B cell (primary cell): ENCODE measurements around the gene HDDC3. TPM values are rescaled to one million over a fixed set of nuclear protein-coding genes. Genes with fewer than 3 reads are reported as not detected.
A peak's percentile ranks its signal among the peaks of the same experiment; 100 is the strongest.
"Not testable (repeated sequence)": the region's sequence is repeated elsewhere in the genome, so short reads cannot be mapped to it uniquely, and the experiment has no call there.

ENCODE experiments used
- ATAC-seq: fragments of 200-7000 bp; cut with Tn5 transposase; one replicate; pipeline ENCODE4 v1.10.0; 2021; ENCODE audit warnings: low read depth, mild to moderate bottlenecking, moderate number of reproducible peaks, moderate library complexity
- CTCF ChIA-PET: fragments of 350-600 bp; sonication (Branson Sonifier 250); formaldehyde crosslinking; loops from one replicate; lab custom pipeline; 2021; ENCODE audit warnings: antibody characterized with exemption, inconsistent platforms; lab: Charles Lee
- POLR2A ChIA-PET: fragments of 350-600 bp; sonication (Branson Sonifier 250); formaldehyde crosslinking; loops from one replicate; lab custom pipeline; 2021; ENCODE audit warnings: antibody characterized with exemption; lab: Charles Lee
- DNase-seq: peaks from one replicate; pipeline ENCODE4 v3.0.0; 2013
- H2AFZ ChIP-seq: 2 replicates; pipeline ENCODE4 v1.6.1; 2012; ENCODE audit warnings: mild to moderate bottlenecking, low read depth, low read length; ENCODE audit not compliant: insufficient read depth, poor library complexity, severe bottlenecking
- H3K27ac ChIP-seq, 2 donors: 1 replicate in 1 of 2; 2 replicates in 1 of 2; pipeline ENCODE4 v1.5.1; 2012 to 2013; ENCODE audit warnings: low read length in 2 of 2, mild to moderate bottlenecking in 2 of 2, moderate library complexity in 1 of 2
- H3K27me3 ChIP-seq, 4 experiments: fragments of 200-600 bp in 1 of 4; sonication (generic) in 1 of 4; replicated peaks in 1 of 4; 1 replicate in 2 of 4; 2 replicates in 2 of 4; pipeline versions ENCODE4 v1.6.1 to v1.7.0; 2013 to 2016; ENCODE audit warnings: low read length in 3 of 4, mild to moderate bottlenecking in 2 of 4, mixed read lengths in 1 of 4, moderate library complexity in 1 of 4; ENCODE audit not compliant: insufficient read depth in 4 of 4, control insufficient read depth in 3 of 4; ENCODE audit errors: control extremely low read depth in 1 of 4
- H3K36me3 ChIP-seq, 2 experiments: replicated peaks in 1 of 2; 1 replicate in 1 of 2; 2 replicates in 1 of 2; pipeline versions ENCODE4 v1.6.1 to v1.7.1; 2013; ENCODE audit warnings: low read length in 1 of 2; ENCODE audit not compliant: insufficient read depth in 2 of 2, control insufficient read depth in 1 of 2; ENCODE audit errors: control extremely low read depth in 1 of 2, extremely low read depth in 1 of 2
- H3K4me1 ChIP-seq, 2 donors: fragments of 200-600 bp in 1 of 2; sonication (generic) in 1 of 2; 1 replicate in 1 of 2; 2 replicates in 1 of 2; pipeline versions ENCODE4 v1.5.1 to v1.6.1; 2013 to 2017; ENCODE audit warnings: low read length in 2 of 2; ENCODE audit not compliant: control insufficient read depth in 2 of 2, insufficient read depth in 2 of 2
- H3K4me2 ChIP-seq: replicated peaks from 2 replicates; pipeline ENCODE3; 2012; ENCODE audit warnings: mild to moderate bottlenecking, low read depth, low read length; ENCODE audit not compliant: poor library complexity, severe bottlenecking
- H3K4me3 ChIP-seq, 5 experiments: fragments of 200-600 bp in 1 of 5; sonication (generic) in 1 of 5; 1 replicate in 3 of 5; 2 replicates in 2 of 5; pipeline versions ENCODE4 v1.5.1 to v1.7.0; 2011 to 2016; ENCODE audit warnings: low read length in 4 of 5, mild to moderate bottlenecking in 4 of 5, low read depth in 2 of 5, control low read depth in 1 of 5, moderate library complexity in 1 of 5; ENCODE audit not compliant: insufficient read depth in 1 of 5; ENCODE audit errors: control extremely low read depth in 1 of 5, extremely low read depth in 1 of 5
- H3K79me2 ChIP-seq: fragments of 200-600 bp; sonication (generic); one replicate; pipeline ENCODE4 v1.6.0; 2016; ENCODE audit warnings: low read length; ENCODE audit not compliant: control insufficient read depth, insufficient read depth
- H3K9ac ChIP-seq: fragments of 200-600 bp; sonication (generic); 2 replicates; pipeline ENCODE4 v1.6.1; 2017; ENCODE audit warnings: mild to moderate bottlenecking, low read length, moderate library complexity
- H3K9me3 ChIP-seq, 3 donors: one replicate each; pipeline versions ENCODE4 v1.6.1 to v1.7.1; 2013; ENCODE audit warnings: low read length in 2 of 3; ENCODE audit not compliant: control insufficient read depth in 2 of 3, insufficient read depth in 1 of 3; ENCODE audit errors: control extremely low read depth in 1 of 3
- H4K20me1 ChIP-seq: 2 replicates; pipeline ENCODE4 v1.6.0; 2012; ENCODE audit warnings: mild to moderate bottlenecking, low read length; ENCODE audit not compliant: insufficient read depth, control insufficient read depth, poor library complexity, severe bottlenecking
- H3K27ac Mint-ChIP-seq: one replicate; pipeline ENCODE4 v1.8.0; 2021; ENCODE audit warnings: mixed read lengths
- H3K27me3 Mint-ChIP-seq: one replicate; pipeline ENCODE4 v1.8.0; 2021; ENCODE audit warnings: mixed read lengths
- H3K4me1 Mint-ChIP-seq: one replicate; pipeline ENCODE4 v1.8.0; 2021; ENCODE audit warnings: mixed read lengths
- H3K4me3 Mint-ChIP-seq: one replicate; pipeline ENCODE4 v1.8.0; 2021; ENCODE audit warnings: mixed read lengths
- H3K9me3 Mint-ChIP-seq: one replicate; pipeline ENCODE4 v1.8.0; 2022; ENCODE audit warnings: mixed read lengths; ENCODE audit not compliant: insufficient read depth
- EZH2 ChIP-seq: IDR thresholded peaks from 2 replicates; pipeline ENCODE4 v1.6.1; 2012; ENCODE audit warnings: borderline replicate concordance, low read depth, mild to moderate bottlenecking, moderate library complexity, low read length; ENCODE audit not compliant: insufficient read depth, poor library complexity, severe bottlenecking
- WGBS: methylation state at CpG from one replicate; pipeline ENCODE4 v1.1.5; 2013; ENCODE audit warnings: missing lambda C conversion rate; ENCODE audit not compliant: insufficient coverage; 5-methylcytosine and 5-hydroxymethylcytosine counted together
- intact Hi-C: fragments of 100-400 bp; cut with micrococcal nuclease; formaldehyde crosslinking; loops from one replicate; pipeline ENCODE4 v1.10.0; 2022
- polyA plus RNA-seq: library from polyadenylated mRNA; depleted of rRNA; stranded (reverse); fragments of >200 nt; gene quantifications from 2 replicates; pipeline ENCODE4 v1.2.3, GENCODE V29; 2012
- total RNA-seq, 2 donors: library from RNA; stranded (reverse); fragments of 120-200 nt in 1 of 2; gene quantifications; 1 replicate in 1 of 2; 2 replicates in 1 of 2; pipeline versions ENCODE4 v1.2.3 to v1.2.4, GENCODE V29; 2013 to 2022
- TF ChIP-seq, protein P1 (sequence below): fragments of 200-600 bp; IDR thresholded peaks from one replicate; pipeline ENCODE4 v1.8.0; 2022; ENCODE audit warnings: antibody characterized with exemption, mild to moderate bottlenecking

The HDDC3 gene
- total and polyA plus RNA-seq, 2 donors (not counting 1 experiment from before 2014, with no cell fraction given) = 23.9 to 26.8 TPM

DNA sequence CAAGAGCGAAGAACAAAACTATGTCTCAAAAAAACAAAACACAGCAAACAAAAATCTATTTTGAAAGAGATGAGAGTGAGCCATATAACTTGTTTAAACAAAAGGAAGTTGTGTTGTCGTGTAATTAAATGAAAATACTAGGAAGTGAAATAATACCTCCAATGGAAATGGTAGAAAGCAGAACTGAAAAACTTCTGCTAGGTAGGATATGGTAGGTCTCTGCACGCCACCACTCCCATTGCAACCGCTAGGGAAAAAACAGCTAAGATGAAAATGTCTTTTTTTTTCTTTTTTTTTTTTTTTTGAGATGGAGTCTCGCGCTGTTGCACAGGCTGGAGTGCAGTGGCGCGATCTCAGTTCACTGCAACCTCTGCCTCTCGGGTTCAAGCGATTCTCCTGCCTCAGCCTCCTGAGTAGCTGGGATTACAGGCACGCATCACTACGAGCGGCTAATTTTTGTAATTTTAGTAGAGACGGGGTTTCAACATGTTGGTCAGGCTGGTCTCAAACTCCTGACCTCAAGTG, 35.2 kb downstream of the HDDC3 start:
- Mint-ChIP-seq H3K4me1 (peaks cover 33% of the 10 kb centered on the region), H3K4me3 (peak overlapping the region; percentile 59), H3K27ac (peak overlapping the region; percentile 89)
- Histone ChIP-seq H3K4me1 (peaks cover 23 to 29% of the 10 kb centered on the region in 2 donors), H3K4me3 (peak overlapping the region in 1 of 5 experiments; percentile 33), H3K27ac (peak overlapping the region; percentile 40 to 41), H3K4me2 (peak overlapping the region; percentile 54), H3K36me3 (peaks cover 0 to 26% of the 10 kb centered on the region in 2 experiments)
- 70% methylated on average over 8 of the region's 14 CpGs for WGBS
- POLR2A ChIA-PET = interaction anchor here (0.6 to 1.8 kb wide), 4 partner anchors 33 to 347 kb away, joined by 4 to 8 read pairs (median 6); partner anchors contain the start of gene HDDC3
- DNase-seq (peak; percentile 76), ATAC-seq (peak; percentile 87)
- H3K27me3 Mint-ChIP-seq, H3K79me2 ChIP-seq, H2AFZ ChIP-seq, intact Hi-C loops, H3K9me3 ChIP-seq, H3K9ac ChIP-seq, H3K9me3 Mint-ChIP-seq, H3K27me3 ChIP-seq, H4K20me1 ChIP-seq: not testable (repeated sequence)
- CTCF ChIA-PET = interaction anchor here (1.2 to 14.4 kb wide), 4 partner anchors 11 to 249 kb away, joined by 3 to 260 read pairs (median 27); partner anchors contain the start of genes HDDC3 and UNC45A
- TF ChIP-seq, protein P1, sequence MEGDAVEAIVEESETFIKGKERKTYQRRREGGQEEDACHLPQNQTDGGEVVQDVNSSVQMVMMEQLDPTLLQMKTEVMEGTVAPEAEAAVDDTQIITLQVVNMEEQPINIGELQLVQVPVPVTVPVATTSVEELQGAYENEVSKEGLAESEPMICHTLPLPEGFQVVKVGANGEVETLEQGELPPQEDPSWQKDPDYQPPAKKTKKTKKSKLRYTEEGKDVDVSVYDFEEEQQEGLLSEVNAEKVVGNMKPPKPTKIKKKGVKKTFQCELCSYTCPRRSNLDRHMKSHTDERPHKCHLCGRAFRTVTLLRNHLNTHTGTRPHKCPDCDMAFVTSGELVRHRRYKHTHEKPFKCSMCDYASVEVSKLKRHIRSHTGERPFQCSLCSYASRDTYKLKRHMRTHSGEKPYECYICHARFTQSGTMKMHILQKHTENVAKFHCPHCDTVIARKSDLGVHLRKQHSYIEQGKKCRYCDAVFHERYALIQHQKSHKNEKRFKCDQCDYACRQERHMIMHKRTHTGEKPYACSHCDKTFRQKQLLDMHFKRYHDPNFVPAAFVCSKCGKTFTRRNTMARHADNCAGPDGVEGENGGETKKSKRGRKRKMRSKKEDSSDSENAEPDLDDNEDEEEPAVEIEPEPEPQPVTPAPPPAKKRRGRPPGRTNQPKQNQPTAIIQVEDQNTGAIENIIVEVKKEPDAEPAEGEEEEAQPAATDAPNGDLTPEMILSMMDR = peak; percentile 22

DNA sequence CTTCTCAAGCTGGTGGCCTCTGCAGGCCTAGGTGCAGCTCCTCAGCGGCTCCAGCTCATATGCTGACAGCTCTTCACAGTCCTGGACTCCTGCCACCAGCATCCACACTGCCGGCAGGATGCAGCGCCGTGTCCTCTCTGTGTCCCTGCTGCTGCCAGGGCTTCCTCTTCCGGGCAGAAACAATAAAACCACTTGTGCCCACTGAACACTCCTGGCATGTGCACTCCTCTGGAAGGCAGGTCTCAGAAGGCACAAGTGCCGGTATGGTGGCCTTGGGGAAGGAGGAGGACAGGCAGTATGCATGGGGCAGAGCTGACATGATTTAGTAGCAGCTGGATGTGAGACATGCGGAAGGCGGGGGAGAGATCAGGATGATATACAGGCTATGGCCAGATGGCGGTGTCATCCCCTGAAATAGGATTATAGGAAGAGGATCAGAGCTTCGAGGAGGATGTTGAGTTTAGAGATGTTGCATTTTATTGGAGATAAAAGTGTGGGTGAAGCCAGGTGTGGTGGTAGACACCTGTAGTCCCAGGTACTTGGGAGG, 36.7 kb downstream of the HDDC3 start:
- Histone ChIP-seq H3K4me2 (no peak overlapping the region), H3K9me3 (peaks cover 0 to 6% (median 0%) of the 10 kb centered on the region in 3 donors), H3K4me1 (peaks cover 16 to 20% of the 10 kb centered on the region in 2 donors), H4K20me1 (no peaks in the 10 kb centered on the region), H3K9ac (no peak overlapping the region), H3K79me2 (peaks cover 3% of the 10 kb centered on the region), H2AFZ (no peak overlapping the region), H3K27ac (no peak overlapping the region), H3K27me3 (no peaks in the 10 kb centered on the region), H3K4me3 (no peak overlapping the region), H3K36me3 (peaks cover 0 to 38% of the 10 kb centered on the region in 2 experiments)
- DNase-seq (no peak), ATAC-seq (no peak)
- ChIA-PET POLR2A (interaction anchor here (1.8 kb wide), 1 partner anchor 37 kb away, joined by 8 read pairs; the partner anchor contains the start of gene HDDC3), CTCF (interaction anchor here (1.0 to 14.4 kb wide), 5 partner anchors 9 to 248 kb away, joined by 3 to 260 read pairs (median 11); partner anchors contain the start of genes HDDC3 and UNC45A)
- TF ChIP-seq, protein P1 = no peak
- no peak for TF ChIP-seq EZH2
- 94% methylated on average over 10 of the region's 10 CpGs for WGBS
- intact Hi-C loops = no loop called here
- H3K4me1 Mint-ChIP-seq = peaks cover 22% of the 10 kb centered on the region
- peak overlapping the region; percentile 54 for H3K27ac Mint-ChIP-seq
- no peaks in the 10 kb centered on the region for H3K9me3 Mint-ChIP-seq
- H3K27me3 Mint-ChIP-seq = no peaks in the 10 kb centered on the region
- H3K4me3 Mint-ChIP-seq = no peak overlapping the region
